Measurements from ENCODE around the gene SYNDIG1L.
"Not testable (repeated sequence)": the region's sequence is repeated elsewhere in the genome, so short reads cannot be mapped to it uniquely, and the experiment has no call there.

The SYNDIG1L gene

DNA sequence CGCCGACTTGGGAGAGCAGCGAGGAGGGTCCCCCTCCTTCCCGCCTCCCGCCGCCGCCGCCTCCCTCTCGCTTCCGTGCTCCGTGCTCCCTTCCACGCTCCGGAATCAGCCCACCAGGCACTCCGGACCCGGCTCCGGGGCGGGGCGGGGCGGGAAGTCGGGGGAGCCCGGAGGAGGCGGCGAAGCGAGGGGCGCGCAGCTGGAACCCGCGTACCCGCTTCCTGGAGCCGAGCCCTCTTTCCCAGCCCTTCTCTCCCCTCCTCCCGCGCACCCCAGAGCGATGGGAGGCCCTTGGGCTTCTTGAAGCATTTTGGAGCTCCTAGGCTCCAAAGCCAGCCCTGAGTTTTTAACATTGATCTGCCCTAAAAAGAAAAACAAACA is at the start of gene SYNDIG1L:
Gene SYNDIG1L, minus strand, starts transcription at position 9 of the 381 bp plus-strand sequence. CDS start 16,466 bp downstream, outside the sequence.
- DNase-seq = no peak

DNA sequence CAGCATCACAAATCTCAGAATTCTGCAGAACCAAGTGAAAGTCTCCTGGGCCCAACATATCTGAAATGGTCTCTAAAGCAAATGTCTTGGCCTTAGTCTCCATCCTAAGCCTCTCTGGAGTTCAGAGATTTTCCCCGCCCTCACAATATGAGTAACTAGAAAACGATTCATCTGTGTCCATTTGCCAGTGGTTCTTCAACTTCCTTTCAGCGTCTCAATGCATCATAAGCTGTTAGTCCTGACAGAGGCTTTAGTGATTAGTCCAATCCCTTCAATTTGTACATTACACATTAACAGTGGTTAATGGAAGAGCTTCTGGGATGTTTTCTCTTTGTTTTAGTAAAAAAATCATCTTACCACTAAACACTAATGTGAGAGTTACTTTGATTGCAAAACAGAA is 49.7 kb upstream of the SYNDIG1L start:
- no peak for DNase-seq

DNA sequence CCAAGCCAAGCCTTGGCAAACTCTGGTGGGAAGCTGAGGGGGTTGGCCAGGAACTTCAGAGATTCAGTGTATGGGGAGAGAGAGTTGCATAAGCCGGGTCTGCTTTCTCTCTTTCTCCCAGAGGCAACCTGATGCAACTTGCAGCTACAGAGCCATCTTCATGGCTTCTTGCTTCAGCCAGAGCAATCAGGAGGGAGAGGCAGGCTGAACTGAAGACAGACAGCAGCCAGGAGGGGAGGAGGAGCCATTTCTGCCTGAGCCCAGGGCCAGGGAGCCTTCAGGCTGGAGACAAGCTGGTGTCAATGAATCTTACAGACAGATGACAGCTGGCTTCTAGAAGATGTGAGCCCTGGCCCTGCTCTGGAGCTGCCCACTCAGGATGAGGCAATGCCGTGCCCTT is 48.4 kb upstream of the SYNDIG1L start:
- no peak for DNase-seq

DNA sequence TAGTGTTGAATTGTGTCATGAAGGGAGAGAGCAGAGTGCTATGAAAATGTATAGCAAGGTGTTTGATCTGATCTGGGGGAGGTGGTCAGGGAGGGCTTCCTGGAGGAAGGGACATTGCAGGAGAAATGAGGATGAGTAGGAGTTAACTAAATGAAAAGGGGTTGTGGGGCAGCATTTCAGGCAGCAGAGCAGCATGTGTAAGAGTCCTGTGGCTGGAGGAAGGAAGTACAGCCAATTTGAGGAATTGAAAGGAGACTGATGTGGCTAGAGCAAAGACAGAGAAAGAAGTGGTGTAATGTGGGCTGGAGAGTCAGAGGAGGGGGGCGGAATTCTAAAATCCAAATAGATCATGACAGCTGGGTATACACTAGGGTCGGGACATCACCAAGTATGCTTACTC is 46.6 kb upstream of the SYNDIG1L start:
- no peak for DNase-seq

DNA sequence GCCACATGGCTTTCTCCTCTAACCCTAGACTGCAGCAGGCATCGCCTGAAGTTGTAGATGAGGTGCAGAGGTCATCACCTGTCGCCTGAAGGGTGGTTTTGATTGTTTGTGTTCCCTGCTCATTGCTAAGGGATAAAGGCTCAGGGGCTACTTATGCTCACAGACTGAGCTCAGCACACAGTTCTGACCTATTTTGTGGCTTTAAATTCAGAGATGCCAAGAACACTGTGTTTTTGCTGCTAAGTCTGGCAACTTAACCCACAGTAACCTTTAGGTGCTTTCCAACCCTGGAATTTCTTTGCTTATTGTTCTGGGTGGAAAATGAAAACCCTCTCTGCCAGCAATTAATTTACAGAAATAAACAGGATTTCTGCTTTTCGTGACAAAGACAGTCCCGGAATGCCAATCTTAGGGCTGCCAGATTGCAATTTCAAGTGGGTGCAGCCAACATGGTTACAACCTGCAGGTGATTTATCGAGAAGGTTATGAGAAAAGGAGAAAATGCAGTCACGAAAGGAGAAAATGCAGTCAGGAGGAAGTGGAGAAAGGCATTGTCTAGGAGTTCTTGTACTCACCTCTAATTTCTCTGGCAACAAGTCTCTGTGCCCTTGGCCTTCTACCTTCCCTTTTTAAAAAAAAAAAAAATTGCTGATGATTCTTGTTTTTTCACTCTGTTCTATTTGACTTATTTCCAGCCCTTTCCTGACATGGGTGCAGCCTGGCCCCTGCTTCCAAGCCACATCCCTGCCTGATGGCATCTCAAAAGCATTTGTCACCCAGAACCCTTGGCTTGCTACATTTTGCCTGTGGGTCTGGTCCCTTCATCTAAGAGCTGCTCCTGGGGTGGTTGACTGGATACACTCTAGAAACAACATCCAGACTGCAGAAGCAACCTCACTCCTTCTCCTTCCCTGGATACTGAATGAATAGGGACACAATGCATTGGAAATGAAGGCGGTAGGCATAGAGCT is 43.8 kb upstream of the SYNDIG1L start:
- DNase-seq = no peak

DNA sequence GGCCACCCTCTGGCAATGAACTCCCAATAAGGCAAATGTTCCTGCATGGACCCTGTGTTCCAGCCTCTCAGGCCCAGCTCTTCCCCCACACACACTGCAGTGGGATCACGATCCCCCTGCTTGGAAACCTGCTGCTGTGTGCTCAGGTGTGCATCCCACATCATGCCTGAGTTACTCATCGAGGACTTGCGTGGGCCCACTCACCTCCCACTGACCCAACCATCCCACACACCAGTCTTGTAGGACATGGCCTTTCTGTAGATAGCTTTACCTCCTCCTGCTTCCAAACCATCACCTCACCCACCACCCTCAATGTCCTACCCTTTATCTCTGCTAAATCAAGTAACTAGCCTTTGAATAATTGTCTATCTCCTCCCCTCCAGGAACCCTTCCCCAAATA is 42.5 kb upstream of the SYNDIG1L start:
- DNase-seq = no peak

DNA sequence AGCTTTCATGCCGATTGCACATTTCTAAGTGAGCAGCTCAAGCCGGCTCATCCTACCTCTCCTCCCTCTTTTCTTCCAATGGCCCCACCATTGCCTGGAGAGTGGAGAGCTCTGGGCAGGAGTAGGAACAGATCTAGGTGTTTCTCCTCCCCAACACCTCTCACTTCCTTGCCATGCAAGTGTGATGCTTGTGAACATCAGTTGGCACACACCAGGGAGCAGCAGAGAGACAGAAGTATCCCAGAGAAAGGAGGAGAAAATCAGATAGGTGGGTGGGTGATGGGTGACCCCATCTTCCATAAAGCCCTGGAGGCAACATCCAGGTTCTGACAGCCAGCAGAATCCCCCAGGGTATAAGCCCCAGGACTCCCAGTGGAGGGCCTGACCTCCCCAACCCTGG is 39.3 kb upstream of the SYNDIG1L start:
- DNase-seq = no peak

DNA sequence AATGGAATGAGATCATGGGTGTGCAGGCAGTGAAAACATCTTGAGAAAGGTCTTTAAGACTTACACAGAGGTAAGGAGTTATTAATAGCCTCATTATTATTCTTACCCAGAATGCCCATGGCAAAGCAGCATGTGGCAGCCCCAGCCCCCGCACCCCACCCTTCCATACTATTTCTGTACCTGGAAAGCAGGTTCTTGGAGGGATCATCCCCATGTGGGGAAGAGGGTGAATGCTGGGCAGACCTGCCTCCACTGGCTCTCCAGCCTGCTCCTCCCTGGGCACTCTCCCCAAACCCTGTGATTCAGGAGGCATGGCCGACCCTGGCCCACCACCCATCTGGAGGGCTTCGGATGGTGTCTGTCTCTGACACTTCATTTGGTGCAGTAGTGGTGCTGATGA is 38.8 kb upstream of the SYNDIG1L start:
- DNase-seq = no peak

DNA sequence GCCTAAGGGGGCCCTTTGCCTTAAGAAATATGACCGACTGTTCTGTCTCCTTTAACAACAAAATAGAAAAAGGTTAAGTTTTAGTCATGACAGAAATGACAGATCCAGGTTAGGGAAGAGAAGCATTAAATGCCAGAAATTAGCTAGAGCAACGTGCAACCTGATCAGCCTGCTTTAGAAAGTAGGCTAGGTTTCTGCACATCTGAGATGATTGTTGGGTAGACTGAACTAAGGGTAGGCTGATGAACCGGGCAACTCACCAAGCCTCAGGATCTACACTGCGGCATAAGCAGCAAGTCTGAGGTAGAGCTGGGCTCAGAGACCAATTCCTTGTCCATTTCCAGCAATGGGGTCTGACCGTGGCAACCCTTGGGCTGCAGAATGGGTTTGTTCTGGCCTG is 37.7 kb upstream of the SYNDIG1L start:
- no peak for DNase-seq

DNA sequence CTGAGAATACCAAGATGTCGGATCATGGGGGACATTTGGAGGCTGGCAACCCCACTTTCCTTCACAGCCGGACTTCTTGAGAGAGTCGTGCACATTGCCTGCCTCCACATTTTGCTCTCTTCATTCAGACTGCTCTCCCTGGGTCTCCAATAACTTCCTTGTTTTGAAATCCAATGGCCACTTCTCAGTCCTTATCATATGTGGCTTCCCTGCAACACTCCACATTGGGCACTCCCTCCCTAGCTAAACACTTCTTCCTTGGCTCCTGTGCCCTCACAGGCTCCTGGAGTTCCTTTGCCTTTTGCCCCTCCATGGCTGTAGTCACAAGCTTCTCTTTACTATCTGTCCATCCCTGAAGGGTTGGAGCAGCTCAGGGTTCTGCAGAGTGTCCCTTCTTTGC is 37.0 kb upstream of the SYNDIG1L start:
- no peak for DNase-seq

DNA sequence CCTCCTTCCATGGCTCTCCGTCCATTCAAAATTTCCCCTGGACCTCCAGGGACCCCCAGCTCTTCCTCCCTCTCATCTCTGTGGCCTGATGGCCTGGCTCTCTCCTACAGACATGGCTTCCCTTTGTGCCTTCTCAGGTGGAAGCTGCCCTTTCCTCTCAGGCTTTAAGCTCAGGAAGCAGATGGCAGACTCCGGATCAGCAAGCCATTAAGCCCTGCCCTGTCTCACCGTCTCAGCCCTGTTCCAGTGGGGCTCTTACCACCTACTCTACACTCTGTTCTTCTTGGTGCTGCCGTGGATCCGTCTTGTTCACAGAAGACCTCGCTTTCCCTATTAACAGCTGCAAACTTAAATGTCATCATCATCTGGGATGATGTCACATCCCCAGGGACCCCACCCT is 34.0 kb upstream of the SYNDIG1L start:
- no peak for DNase-seq

DNA sequence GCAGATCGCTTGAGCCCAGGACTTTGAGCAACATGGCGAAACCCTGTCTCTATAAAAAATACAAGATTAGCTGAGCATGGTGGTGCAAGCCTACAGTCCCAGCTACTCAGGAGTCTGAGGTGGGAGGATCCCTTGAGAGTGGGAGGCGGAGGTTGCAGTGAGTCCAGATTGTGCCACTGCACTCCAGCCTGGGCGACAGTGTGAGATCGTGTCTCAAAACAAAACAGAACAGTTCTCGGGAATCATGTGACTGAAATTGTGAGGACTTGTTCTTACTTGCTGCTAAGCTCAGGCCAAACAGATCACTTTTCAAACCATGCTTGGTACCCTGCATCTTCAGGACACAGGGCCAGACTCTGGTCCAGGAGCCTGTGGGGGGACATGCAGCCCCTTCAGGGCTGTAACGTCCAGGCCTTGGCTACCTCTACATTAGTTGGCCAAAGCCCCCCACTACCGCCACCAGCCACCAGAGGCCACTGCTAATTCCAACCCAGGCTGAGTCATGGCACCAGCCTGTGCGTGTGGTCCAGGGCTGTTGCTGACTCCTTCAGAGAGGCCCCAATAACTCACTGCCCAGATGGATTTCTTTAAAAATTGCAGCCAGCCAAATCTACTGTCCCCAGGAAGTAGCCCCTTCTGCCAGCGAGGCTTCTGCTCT is 33.4 kb upstream of the SYNDIG1L start:
- DNase-seq = peak; percentile 6

DNA sequence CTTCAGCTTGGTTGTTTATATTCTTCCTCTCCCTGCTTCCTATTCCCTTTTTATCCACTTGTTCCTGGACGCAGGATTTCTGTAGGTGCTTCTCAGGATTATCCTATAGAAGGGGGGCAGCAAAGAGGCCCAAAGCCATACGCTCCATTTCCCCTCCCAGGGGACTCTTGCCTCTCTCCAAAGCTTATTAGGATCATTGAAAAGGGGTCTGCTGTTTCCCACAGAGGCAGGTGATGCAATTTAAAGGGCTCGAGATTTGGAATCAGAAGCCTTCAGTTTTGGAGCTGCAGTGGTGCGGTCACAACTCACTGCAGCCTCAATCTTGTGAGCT is 31.5 kb upstream of the SYNDIG1L start:
- no peak for DNase-seq

DNA sequence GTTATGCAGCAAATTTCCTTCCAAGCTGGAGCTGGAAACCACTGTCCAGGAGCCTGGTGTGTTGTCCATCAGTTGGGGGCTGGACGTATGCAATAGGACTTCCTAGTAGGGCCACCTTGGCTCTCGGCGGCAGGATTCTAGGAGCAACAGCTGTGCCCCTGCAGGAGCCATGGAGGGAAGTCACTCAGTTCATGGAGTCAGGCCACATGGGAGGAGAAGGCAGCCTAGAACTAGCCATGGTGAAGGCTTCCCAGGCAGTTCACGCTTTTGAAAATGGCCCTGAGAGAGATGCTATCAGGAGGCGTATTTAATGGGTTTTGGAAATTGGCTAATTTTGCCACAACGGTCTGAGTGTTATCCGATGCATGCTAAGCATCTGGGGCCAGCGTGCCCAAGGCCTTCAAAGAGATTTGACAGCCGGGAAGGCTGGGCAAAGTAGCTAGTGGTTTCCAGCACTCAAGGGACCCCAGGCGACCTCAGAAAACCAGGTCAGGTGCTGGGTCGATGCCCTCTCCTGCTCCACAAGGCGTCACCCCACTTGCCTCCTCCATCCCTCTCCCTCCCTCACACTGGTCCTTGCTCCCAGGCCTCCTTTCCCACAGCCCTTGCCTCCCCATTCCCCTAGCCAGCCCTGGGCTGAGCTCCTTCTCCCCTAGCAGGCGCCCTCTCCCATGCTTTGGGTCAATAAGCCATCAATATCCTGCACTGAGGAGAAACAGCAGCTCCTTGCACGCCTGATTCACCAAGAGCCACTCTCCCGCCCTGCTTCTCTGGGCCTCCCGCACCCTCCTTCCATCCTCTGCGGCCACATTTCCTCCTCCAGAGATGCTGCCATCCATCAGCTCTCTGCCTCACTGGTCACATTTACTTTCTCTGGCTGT is 30.9 kb upstream of the SYNDIG1L start:
- DNase-seq = no peak

DNA sequence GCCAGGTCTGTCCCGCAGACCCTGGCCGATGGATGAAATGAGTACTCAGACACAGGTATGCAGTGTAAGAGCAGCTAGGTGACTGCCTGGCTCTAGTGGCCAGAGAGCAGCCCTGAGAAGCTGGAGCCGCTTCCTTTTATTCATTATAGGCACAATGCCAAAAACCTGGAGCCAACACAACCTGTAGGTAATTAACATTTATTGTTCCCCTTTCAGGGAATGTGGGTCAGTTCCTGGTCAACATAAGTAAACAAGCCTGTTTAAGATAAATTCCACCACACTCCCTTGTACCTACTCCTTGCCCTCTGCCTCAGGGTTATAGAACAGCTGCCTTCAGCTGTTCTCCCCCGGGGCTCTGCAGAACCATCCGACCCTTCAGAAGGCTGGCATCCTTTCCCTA is 28.4 kb upstream of the SYNDIG1L start:
- DNase-seq = not testable (repeated sequence)

DNA sequence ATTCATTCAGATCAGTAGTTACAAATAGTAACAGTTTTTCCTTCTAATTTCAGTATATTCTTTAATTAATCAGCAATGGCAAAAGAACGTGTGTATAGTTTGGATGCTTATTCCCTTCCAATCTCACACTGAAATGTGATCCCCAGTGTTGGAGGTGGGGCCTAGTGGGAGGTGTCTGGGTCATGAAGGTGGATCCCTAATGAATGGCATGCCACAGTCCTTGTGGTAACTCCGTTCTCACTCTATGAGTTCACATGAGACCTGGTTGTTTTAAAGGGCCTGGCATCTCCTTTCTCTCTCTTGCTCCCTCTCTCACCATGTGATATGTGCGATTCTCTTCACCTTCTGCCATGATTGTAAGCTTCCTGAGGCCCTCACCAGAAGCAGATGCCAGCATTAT is 18.9 kb upstream of the SYNDIG1L start:
- DNase-seq = no peak

DNA sequence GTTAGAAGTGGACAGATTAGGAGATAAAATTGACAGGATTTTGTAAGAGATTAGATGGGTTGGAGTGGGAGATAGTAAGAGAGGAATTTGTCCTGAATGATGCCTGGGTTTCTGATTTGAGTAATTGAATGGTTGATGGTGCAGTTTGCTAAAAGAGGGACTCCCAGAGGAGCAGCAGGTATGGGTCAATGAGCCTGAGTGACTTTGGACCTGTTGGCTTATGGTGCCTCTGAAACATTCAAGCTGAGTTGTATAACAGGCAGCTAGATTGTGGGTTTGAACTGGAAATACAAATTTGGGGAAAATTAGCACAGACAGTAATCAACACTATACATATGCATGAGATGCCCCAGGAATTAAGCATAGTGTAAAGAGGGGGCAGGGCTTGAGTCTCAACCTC is 16.7 kb upstream of the SYNDIG1L start:
- no peak for DNase-seq

DNA sequence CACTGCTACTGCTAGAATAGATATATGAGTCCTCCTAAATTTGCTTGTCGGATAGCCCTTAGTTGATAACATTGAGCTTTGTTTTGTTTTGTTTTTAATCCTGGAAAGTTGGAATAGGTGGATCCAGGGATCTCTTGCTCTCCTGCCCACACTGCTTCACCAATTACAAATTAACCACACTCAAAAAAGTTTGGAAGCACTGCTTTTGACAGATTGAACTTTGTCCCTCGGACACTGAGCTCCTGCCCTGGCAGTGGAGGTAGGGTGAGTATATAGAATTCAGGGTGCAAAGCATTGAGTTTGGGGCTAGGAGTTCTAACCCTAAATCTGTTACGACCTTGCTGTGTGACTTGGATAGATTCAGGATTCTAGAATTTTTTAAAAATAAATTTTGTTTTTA is 15.1 kb upstream of the SYNDIG1L start:
- DNase-seq = no peak

DNA sequence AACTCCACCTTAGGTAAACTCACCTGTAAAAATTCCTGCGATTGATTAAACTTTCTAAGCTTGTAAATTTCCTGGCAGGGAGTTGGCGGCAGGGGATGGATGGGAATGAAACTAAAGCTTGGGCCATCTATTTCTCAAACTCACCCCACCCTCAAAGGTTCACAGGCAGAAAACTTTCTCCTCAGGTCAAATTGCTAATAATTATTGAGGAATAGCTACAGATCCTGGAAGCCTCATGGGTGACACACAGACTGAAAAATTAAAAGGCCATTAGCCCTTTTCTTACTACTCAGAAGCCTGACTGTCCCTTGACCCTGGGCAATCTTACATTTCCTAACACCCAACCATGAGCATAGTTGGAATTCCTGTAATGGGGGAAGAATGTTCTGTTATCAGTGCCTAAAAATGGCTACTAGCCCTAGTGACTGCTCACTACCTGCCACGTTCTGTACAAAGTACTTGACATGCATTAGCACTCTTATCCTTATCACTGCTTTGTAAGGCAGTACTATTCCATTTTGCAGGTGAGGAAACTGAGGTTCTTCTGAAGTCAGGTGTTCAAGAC is 12.4 kb upstream of the SYNDIG1L start:
- no peak for DNase-seq

DNA sequence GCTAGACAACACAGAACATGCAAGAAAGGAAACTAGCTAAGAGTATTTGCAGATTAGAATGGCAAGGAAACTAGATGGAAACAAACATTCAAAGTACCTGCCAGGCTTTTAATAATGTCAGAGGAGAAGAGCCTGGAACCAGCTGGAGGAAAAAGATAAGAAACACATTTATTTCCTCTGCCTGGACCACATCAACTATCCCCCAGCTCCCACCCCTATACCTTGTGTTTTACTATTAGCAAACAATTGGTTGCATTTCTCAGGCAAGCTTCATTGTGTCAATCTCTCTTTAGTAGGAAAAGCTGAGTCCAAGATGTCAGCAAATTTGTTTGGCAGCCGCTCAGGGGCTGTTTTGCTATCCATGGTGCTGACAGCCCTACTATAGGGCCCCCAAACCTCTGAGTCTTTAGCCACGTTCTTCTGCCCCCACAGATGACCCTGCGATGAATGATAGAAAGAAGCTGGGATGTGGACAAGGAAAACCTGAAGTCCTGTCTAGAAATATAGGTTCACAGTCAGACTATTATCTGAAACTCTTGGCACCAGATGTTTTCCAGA is 11.6 kb upstream of the SYNDIG1L start:
- no peak for DNase-seq

DNA sequence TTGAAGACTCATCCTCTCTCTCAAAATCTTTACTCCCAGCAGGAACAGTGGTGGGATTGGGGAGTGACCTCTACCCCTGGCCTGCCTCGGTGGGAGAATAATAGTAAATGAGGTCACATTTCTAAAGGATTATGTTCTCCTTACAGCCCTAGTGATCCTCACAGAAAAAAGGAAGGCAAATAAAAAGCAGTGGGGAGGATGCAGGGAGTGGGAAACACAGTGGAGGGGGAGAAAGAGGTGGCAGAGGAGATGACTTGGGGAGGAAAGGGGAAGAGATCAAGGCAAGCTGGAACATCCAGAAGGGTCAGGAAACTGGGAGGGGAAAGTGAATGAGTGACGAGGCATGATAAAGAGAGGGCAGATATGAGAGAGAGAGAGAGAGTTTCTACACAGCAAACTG is 8.3 kb upstream of the SYNDIG1L start:
- no peak for DNase-seq

DNA sequence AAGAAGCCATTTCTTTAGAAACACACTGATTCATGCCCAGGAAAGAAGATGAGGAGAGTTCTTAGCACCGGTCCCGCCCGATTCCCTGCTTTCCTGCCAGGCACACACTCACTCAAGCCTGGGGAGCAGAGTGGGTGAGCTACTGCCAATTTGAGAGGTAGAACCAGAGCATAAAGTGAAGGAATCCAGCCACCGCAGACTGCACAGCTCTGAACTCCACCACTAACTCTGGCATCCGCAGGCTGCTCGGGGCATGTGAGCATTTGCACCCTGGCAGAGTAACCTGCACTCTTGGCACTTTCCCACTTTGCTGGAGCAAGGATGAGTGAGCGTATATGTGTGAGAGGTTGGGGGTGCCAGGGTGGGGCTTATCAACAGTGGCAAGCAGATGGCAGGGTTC is 4.0 kb upstream of the SYNDIG1L start:
- DNase-seq = no peak

DNA sequence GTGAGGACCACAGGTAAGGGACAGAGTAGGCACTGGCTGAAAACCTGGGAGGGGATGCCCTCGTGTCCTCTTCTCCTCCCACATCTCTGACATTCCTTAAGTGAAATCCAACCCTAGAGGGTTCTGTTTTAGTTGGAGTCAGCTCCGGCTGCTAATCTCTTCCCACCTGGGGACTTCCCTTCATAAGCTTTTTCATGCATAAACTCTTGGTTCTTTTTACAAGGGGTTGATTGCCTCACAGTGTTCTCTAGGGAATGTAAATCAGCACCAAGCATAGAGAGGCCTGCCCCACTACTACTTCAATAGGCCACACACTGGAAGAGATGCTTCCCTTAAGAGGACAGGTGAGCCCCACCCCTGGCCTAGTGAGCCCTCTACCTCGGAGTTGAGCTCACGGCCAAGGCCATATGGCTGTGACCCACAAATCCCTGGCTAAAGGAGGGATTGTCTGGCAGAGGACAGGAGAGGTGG is 3.2 kb upstream of the SYNDIG1L start:
- no peak for DNase-seq
